HG02840 (cell line): ENCODE results near the gene RNF214.
"Not testable (repeated sequence)": the region's sequence is repeated elsewhere in the genome, so short reads cannot be mapped to it uniquely, and the experiment has no call there.

Source experiments
- ATAC-seq: cut with Tn5 transposase; IDR thresholded peaks from one replicate; pipeline ENCODE4 v1.9.1; 2021; ENCODE audit warnings: mild to moderate bottlenecking, moderate library complexity, moderate number of reproducible peaks; ENCODE audit not compliant: unreplicated experiment, low FRiP score

RNF214 gene

GRCh38 chr11:117305145-117305544 lies 72.7 kb downstream of the RNF214 start:
- ATAC-seq, result no peak

DNA sequence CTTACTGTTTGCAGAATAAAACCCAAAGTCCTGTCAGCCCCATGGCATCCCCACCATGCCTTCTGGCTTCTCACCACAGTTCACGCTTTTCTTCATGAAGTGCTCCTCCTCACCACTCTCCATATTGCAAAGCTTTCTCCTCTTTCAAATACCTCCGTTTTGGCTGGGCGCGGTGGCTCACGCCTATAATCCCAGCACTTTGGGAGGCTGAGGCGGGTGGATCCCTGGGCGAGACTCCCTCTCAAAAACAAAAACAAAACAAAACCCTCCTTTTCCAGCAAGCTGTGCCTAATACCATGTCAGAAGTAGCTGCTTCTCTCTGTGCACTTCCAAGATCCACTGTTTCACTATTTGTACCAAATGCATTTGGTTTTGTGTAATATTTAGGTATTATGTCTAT lies 76.8 kb downstream of the RNF214 start:
- no peak for ATAC-seq

DNA sequence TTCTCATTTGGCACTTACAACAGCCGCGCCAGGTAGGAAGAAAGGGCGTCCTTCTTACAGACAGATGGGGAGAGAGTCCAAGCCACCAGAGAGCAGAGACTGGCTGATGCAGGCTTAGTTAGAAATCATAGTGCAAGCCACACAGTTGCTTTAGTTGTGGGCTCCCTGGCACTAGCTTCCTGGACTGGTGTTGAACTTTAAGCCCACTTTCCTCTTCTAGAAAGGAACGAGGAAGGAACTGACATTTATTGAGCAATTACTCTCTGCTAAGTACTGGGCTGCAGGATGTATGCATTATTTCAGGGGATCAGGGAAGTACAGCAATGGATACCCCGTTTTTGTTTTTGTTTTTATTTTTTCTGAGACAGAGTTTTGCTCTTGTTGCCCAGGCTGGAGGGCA lies 80.6 kb downstream of the RNF214 start:
- ATAC-seq, result no peak

DNA sequence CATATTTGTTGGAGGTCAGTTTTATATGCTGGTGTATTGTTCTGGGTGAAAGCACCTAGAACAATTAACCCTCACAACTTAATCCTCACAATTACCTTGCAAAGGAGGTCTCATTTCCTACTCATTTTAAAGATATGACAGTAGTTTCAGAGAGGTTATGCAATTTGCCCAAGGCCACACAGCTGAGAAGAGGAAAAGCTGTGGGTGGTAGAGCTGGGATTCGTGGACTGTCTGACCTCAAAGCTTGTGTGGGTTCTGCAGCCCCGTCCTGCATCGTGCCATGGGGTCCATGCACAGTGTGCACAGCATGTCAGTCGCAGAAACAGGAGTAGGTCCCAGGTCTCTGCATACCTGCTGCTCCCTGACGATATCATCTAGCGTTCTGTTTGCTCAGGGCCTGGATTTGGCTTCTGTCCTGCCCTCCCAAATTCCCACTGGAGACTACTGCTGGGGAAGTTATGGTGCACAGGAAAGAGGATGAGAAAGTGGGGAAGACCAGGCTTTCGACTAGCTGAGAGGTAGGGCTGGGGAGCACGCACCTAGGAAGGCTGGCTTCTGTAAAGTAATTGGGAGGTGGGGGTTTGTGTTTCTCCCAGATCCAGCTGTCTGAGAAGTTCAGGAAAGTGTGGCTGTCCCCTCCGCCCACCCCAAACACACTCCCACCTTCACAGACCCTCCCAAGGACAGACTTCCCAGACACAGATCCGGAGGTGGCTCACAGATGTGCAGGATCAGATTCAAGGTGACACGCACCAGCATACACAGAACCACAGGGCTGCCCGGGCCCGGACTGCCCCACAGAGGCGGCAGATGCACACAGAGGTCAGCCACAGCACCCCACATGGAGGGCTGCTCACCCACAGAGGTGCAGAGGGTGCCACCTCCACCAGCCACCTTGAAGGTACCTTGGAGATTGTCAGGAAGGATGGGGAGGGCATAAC lies 81.6 kb downstream of the RNF214 start:
- ATAC-seq, result no peak

- ATAC-seq, result no peak
Observed at GRCh38 chr11:117314840-117315239, 82.4 kb downstream of the RNF214 start.

DNA sequence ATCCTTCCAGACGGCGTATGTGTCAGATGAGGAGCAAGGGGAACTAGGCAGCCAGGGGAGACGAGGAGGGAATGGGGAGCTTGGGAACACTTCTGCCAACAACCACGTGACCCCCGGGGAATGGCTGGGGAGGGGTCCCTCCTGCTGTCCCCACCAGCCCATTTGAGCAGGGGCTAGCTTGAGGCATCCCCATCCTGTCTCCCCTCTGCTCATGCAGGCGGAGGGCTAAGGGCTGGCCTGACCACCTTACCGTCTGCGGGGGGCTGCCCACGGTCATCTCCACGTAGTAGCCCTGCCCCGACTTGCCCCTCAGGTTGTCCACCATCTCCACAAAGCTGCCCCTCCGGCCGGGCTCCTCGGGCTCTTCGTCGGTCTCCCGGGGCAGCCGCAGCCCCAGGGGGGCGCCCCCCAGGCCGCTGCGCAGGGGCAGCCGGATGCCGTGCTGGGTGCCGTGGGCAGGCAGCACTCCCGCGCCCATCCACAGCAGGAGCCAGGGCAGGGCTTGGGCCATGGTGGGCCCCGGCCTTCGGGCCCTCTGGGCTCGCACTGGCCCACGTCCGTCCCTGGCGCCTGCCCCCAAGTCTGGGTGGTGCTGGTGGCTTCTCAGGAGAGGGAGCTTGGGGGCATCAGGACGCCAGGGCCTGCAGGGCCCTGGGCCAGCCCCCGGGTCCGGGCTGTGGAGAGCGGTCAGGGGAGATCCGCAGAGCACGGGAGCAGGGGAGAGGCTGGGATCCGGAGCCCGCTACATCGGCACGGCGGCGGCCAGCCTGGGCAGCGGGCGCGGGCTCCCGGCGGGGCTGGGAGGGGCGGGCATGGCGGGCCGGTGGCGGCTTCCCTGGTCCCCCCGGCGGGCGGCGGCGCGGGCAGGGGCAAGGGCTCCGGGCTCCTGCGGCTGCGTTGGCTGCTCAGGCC lies 83.1 kb downstream of the RNF214 start:
- no peak for ATAC-seq

DNA sequence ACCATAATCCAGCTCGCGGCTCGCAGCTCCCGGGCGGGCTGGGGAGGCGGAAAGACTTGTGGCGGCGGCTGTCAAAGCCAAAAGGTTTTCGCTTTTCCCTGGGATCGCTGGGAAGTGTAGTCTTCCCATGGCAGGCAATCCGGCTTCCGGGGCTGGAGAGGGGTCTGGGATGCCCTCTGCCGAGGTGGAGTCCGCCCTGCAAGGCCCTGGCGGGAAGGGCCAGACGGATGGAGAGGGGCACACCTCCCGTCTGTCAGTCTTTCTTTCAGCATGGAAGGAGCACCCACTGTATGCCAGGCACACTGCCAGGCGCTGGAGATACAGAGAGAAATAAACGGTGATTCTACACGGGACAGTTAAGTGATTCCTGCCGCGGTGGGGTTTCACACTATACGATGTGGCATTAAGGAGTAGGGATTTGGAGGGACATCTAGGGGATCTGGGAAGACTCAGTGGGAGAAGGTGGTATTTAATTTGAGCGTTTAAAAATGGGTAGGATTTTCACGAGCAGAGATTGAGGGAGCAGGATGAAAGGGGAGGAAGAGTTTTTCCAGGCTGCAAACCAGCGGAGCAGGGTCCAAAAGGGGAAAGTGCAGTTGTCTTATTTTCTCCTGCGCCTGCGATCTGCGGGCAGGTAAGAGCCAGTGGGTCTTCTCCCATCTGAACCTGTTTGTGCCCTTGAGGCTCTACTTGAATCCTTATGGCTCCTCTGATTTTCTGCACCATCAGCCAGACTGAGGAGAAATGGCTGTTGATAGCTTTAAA lies 83.9 kb downstream of the RNF214 start, which contains the start of gene BACE1:
Gene BACE1 (minus strand): TSS at position 60 of the 765 bp plus-strand sequence. CDS start 461 bp downstream, outside the sequence.
- no peak for ATAC-seq

GRCh38 chr11:117318738-117319137 lies 86.3 kb downstream of the RNF214 start:
- ATAC-seq, result no peak

- ATAC-seq, result no peak
Observed at GRCh38 chr11:117319214-117319840, 86.9 kb downstream of the RNF214 start.

DNA sequence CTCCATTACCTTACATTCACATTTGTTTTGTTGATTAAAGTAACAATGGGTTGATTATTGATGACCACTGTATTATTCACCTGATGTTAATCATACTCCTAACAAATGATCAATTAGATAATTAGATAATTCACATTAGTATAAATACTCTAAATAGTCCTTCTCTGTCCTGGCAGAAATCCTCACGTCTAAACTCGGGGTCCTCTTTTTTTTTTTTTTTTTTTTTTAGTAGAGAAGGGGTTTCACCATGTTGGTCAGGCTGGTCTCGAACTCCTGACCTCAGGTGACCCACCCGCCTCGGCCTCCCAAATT lies 94.7 kb downstream of the RNF214 start:
- not testable (repeated sequence) for ATAC-seq

DNA sequence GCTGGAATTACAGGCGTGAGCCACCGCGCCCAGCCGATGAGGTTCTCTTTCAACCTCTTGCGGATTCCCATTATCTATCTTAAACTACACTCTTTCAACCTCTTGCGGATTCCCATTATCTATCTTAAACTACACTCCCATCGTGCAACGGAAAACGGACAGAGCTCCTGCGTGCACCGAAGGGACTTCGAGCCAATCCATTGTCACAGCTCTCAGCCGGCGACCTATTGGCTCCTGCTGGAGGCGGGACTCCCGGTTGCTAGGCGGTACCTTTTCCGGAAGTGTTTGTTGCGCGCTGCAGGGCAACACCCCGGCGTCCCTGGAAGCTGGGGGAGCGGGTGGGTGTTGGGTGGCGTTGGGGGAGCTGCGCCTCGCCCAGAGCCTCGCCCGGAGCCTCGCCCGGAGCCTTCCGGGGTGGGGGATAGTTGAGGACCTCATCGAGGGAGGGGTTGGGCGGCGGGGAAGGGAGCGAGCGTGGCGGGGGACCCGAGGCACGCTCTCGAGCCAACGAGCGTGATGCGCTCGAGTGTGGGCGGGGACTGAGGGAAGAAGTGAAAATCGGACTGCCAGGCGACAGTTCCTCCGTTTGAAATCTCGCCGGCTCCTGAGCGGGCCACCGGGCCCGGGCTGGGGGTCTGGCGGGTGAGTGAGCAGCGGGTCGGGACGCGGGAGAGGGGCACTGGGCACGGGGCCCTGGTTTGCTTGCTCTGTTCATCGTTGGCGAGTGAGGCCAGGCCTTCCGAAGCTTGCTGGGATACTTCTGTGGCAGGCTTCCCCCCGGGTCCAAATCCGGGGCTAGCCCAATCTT lies 95.3 kb downstream of the RNF214 start, which contains the start of gene CEP164:
Gene CEP164 (plus strand): TSS at position 288 of the 808 bp plus-strand sequence. CDS start 10,733 bp downstream, outside the sequence.
- peak; percentile 91 for ATAC-seq

DNA sequence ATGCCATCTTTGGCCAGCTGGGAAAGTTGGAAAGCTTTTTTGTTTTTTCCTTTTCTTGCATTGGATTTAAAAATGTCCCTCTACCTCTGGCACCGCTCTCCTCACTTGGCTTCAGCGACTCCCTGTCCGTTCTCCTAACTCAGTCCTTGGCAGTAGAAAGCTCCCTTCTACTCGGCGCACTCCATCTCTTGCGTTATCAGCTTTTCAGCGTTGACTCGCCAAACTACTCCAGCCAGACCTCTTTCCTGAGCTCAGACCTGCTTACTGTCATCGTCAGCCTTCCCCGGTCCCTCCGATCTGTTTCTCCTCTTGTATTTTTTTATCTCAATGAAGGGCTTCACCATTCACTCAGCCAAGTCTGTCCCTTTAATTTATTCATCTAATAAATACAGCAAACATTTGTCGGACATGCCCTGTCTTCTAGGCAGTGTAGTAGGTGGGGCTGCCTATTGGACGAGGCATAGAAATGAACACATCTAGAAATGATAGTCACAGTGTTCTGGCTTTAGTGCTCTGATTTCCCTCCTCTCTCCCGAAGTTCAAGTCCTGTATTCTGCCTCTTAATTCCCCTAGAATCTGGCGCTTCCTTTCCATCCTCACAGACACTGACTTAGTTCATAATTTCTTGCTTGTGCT lies 96.0 kb downstream of the RNF214 start:
- ATAC-seq, result no peak

DNA sequence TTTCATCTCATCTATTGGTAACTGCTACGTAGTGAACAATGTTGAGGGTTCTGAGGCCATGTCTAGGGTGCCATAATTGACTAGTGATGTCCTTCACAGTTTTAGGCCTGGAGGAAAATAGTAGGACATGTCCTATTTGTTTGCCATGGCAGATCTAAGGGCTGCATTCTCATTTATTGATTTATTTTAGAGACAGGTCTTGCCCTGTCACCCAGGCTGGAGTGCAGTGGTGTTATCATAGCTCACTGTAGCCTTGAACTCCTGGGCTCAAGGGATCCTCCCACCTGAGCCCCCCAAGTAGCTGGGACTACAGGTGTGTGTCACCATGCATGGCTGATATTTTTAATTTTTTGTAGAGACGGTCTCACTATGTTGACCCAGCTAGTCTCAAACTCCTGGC lies 100.4 kb downstream of the RNF214 start:
- ATAC-seq, result no peak

GRCh38 chr11:117333917-117334316 lies 101.4 kb downstream of the RNF214 start:
- no peak for ATAC-seq

DNA sequence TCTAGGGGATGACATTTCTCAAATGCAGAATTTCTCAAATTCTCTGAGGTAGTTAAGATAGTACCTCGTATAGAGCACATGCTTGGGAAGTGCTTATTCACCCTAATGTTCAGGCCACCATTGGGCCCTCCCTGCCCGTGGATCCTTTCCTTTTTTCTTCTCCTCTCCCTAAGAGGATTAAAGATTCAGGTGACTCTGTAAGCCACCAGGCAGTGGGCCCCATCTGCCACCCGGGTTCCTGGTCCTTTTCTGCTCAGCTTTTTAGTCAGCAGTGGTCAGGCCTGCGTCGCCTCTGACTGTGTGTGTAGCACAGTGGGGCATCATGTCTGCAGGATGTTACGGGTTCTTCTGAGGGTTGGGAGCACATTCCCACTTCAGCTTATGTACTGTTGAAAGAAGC lies 102.4 kb downstream of the RNF214 start:
- ATAC-seq, result no peak

DNA sequence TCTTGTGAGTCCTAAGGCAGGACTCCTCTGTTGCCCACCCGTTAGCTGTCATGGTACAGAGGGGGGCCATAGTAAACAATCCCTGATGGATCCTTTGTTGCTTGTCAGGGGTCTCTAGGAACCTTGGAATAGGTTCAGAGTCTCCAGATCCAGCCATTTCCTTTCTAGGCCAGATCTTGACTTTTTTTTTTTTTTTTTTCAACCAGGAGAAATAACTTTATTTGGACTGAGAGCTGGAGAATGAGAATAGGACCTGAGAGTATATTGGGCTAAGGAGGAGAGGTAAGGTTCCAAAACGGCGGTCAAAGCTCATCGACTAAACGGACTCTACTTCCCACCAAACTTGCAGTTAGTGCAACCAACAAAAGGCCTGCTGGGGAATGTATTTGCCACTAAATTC lies 102.9 kb downstream of the RNF214 start:
- no peak for ATAC-seq
